Measurements from ENCODE around the gene NUMB. TPM values are rescaled to one million over a fixed set of nuclear protein-coding genes. Genes with fewer than 3 reads are reported as not detected.
"Not testable (repeated sequence)": the region's sequence is repeated elsewhere in the genome, so short reads cannot be mapped to it uniquely, and the experiment has no call there.

Gene NUMB
- total RNA-seq, 2 experiments from 2014 or later: 45.0 to 46.9 TPM

DNA sequence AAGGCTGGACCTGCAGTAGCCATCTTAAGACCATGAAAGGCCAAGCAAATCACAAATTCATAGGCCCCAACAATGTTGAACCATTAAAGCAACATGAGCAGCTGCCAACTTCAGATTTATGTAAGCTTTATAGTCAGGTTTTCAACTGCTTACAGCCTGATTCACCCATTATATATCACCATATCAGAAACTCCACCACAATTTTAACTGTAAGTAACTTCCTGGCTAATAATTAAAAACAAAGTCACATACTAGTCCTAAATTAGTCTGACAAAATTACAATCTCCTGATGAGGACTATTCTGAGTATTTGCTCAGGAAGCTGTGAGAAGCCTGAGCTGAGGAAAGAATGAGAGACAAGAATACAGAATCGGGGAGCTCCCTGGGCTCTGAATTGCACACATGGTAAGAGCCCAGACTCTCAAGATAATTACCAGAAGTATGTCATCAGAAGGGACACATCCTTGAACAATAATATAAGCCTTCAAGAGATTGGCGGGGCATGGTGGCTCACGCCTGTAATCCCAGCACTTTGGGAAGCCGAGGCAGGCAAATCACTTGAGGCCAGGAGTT, 55.1 kb downstream of the NUMB start:
- ChIA-PET POLR2A (interaction anchor here (0.9 kb wide), 1 partner anchor 23 kb away, joined by 3 read pairs; no protein-coding TSS in a partner anchor), CTCF (no interaction called here)
- no peaks in the 10 kb centered on the region for H3K27me3 Mint-ChIP-seq
- H3K36me3 Mint-ChIP-seq: peaks cover 13% of the 10 kb centered on the region
- H3K4me3 Mint-ChIP-seq: no peak overlapping the region
- H3K27ac Mint-ChIP-seq: no peak overlapping the region
- no peak for DNase-seq
- H3K4me1 Mint-ChIP-seq (ENCODE audit: low read depth): peaks cover 4% of the 10 kb centered on the region
- intact Hi-C loops (cut with micrococcal nuclease): no loop called here
- no peaks in the 10 kb centered on the region for H3K9me3 Mint-ChIP-seq

DNA sequence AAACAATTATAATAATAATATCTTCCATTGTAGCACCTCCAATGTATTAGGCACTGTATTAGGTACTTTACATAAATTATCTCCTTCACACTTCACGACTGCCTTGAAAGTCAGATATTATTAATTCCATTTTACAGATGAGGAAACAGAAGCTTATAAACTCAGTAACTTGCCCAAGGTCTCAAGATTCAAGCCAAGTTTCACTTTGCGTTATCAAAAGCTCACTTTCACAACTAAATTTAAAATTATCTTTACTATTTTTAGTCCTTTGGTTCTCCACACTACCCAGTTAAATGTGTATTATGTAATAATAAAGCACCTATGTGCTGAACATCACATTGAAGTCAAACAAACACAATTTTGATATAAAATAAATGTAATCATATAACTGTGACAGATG, 55.8 kb downstream of the NUMB start:
- intact Hi-C loops (cut with micrococcal nuclease): no loop called here
- Mint-ChIP-seq H3K36me3 (peaks cover 12% of the 10 kb centered on the region), H3K9me3 (no peaks in the 10 kb centered on the region), H3K4me3 (no peak overlapping the region), H3K27me3 (no peaks in the 10 kb centered on the region), H3K27ac (no peak overlapping the region), H3K4me1 (ENCODE audit: low read depth) (peaks cover 4% of the 10 kb centered on the region)
- CTCF ChIA-PET: no interaction called here
- DNase-seq: no peak
- POLR2A ChIA-PET: interaction anchor here (0.9 kb wide), 1 partner anchor 22 kb away, joined by 3 read pairs; no protein-coding TSS in a partner anchor

DNA sequence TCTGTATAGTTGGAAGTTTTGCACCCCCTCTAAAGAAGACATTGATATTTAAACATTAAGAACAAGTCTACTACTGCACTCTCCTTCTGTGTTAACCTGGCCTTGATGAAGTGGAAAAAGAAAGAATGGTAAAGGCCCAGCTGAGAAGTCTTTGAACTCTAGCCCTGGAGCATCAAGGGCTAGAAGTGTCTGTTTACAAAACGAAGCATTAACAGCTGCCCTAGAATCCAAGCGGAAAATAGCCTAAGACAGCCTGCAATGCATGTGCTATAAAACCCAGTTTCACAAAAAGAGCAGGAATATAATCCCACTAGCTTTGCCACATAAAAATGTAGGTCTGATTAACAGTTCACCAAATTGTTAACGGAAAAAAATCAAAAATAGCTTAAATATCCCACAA, 60.5 kb downstream of the NUMB start:
- H3K4me1 Mint-ChIP-seq (ENCODE audit: low read depth): peaks cover 14% of the 10 kb centered on the region
- DNase-seq: no peak
- H3K27me3 Mint-ChIP-seq: no peaks in the 10 kb centered on the region
- H3K27ac Mint-ChIP-seq: no peak overlapping the region
- POLR2A ChIA-PET: no interaction called here
- CTCF ChIA-PET: no interaction called here
- no peaks in the 10 kb centered on the region for H3K9me3 Mint-ChIP-seq
- H3K36me3 Mint-ChIP-seq: no peaks in the 10 kb centered on the region
- intact Hi-C loops (cut with micrococcal nuclease): loop anchor here (10.0 kb wide), 1 partner anchor 103 kb away; no protein-coding TSS in a partner anchor
- no peak overlapping the region for H3K4me3 Mint-ChIP-seq

DNA sequence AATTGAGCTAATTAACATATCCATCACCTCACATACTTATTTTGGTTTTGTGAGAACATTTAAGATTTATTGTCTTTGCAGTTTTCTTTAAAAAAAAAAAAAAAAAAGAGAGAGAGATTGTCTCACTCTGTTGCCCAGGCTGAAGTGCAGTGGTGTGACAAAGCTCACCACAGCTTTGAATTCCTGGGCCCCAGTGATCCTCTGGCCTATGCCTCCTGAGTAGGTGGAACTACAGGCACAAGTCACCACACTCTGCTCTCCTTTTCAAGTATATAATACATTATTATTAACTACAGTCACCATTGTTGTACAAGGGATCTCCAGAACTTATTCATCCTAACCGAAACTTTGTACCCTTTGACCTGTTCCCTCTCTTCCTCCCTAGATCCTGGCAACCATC, 64.0 kb downstream of the NUMB start:
- ChIA-PET CTCF (no interaction called here), POLR2A (no interaction called here)
- H3K4me1 Mint-ChIP-seq (ENCODE audit: low read depth): peaks cover 17% of the 10 kb centered on the region
- no peak for DNase-seq
- no peak overlapping the region for H3K27ac Mint-ChIP-seq
- H3K9me3 Mint-ChIP-seq: no peaks in the 10 kb centered on the region
- intact Hi-C loops (cut with micrococcal nuclease): loop anchor here (10.0 kb wide), 1 partner anchor 100 kb away; no protein-coding TSS in a partner anchor
- no peaks in the 10 kb centered on the region for H3K36me3 Mint-ChIP-seq
- H3K27me3 Mint-ChIP-seq: no peaks in the 10 kb centered on the region
- H3K4me3 Mint-ChIP-seq: no peak overlapping the region

DNA sequence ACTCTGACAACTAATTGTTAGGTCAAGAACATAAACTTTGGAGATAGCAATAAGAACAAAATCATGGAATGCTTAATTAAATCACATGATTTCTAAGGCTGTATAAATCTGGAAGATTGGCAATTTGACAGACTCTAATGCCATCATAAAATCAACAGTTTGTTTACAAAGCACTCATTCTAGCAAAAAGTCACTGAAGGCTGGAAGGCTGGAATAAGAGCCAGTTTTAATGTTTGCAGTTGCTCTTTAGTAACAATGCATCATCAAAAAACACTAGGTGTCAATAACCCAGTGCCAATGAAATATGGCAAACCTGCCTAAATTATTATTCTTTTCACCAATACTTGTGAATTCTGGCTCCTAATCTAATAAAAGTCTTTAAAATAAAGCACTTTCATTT, 65.0 kb downstream of the NUMB start:
- no peak for DNase-seq
- Mint-ChIP-seq H3K27me3 (no peaks in the 10 kb centered on the region), H3K4me3 (no peak overlapping the region), H3K36me3 (no peaks in the 10 kb centered on the region), H3K4me1 (ENCODE audit: low read depth) (peaks cover 17% of the 10 kb centered on the region), H3K27ac (no peak overlapping the region), H3K9me3 (no peaks in the 10 kb centered on the region)
- POLR2A ChIA-PET: no interaction called here
- CTCF ChIA-PET: interaction anchor here (1.1 kb wide), 1 partner anchor 99 kb away, joined by 3 read pairs; no protein-coding TSS in a partner anchor
- intact Hi-C loops (cut with micrococcal nuclease): loop anchor here (10.0 kb wide), 1 partner anchor 99 kb away; no protein-coding TSS in a partner anchor

DNA sequence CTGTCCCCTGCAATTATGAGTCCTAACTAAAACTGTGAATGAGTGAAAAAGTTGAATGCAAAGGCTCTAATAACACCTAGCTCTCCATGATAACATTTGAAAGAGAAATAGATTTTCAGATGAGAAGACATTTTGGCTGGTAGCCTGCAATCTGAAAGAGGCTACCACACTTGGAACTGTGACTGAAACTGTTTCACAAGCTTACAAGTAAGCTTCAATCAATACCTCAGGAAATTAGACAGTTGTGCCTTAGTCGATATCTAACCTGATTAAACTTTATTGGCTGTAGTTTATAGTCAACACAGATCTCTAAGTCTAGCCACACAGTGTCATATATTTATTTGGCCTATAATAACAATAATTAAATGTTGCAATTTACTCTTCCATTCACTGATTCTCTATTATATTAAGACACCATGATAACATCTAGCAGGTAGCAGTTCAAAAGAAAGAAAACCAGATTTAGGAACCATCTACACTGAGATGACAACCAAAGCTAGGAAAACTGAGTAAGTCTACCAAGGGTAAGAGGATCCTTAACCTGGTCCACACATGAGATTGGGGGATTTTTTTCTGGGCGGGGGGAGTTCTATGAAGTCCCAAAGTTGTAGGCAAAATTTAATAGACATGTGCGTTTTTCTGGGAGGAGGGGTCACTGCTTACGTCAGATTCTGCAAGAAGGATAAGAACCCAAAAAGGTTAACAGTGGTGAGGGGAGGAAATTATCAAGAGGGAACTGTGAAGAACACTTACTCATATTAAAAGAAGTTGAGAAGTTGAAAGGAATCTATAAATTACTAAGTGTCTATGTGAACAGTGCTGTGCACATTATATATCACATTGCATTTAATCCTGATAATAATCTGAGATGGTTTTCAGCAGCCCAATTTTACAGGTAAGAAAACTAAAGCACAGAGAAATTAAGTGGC, 65.8 kb downstream of the NUMB start:
- no peak overlapping the region for H3K4me3 Mint-ChIP-seq
- intact Hi-C loops (cut with micrococcal nuclease): loop anchor here (10.0 kb wide), 1 partner anchor 98 kb away; no protein-coding TSS in a partner anchor
- H3K36me3 Mint-ChIP-seq: no peaks in the 10 kb centered on the region
- peak; percentile 20 for DNase-seq
- ChIA-PET CTCF (interaction anchor here (1.1 to 1.2 kb wide), 2 partner anchors 79 to 98 kb away, joined by 3 to 4 read pairs; no protein-coding TSS in a partner anchor), POLR2A (no interaction called here)
- H3K9me3 Mint-ChIP-seq: no peaks in the 10 kb centered on the region
- no peak overlapping the region for H3K27ac Mint-ChIP-seq
- peaks cover 17% of the 10 kb centered on the region for H3K4me1 Mint-ChIP-seq (ENCODE audit: low read depth)
- no peaks in the 10 kb centered on the region for H3K27me3 Mint-ChIP-seq

DNA sequence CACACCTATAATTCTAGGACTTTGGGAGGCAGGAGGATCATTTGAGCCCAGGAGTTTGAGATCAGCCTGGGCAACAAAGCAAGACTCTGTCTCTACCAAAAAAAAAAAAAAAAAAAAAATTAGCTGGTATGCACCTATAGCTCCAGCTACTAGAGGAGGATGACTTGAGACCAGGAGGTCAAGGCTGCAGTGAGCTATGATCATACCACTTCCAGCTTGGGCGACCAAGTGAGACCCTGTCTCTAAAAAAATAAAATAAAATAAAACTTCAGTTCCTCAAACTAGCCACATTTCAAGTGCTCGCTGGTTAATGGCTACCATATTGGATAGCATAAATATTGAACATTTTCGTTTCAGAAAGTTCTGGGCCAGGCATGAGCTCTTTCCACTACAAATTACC, 70.5 kb downstream of the NUMB start:
- POLR2A ChIA-PET; H3K27me3 Mint-ChIP-seq; DNase-seq; H3K27ac Mint-ChIP-seq; H3K4me1 Mint-ChIP-seq (ENCODE audit: low read depth); CTCF ChIA-PET; H3K4me3 Mint-ChIP-seq; intact Hi-C loops (cut with micrococcal nuclease): not testable (repeated sequence)
- peaks cover 12% of the 10 kb centered on the region for H3K9me3 Mint-ChIP-seq
- H3K36me3 Mint-ChIP-seq: peaks cover 12% of the 10 kb centered on the region

DNA sequence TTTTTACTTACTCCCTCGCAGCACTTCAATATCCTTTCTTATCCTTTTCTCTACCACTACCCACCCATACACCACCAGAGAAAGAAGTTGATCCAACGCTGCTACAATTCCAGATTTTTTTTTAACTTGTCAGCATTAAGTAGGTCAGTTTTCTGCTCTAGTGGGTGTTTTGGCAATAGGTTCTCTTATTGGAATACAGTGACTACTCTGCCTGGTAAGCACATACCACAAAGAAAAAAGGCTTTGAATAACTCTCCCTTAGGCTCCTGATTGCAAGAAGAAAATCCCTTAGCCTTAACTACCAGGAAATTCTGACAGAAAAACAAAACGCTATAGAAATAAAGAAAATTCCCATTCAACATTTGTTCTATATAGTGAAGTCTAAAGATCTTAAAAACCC, 72.0 kb downstream of the NUMB start:
- Mint-ChIP-seq H3K27me3 (no peaks in the 10 kb centered on the region), H3K27ac (no peak overlapping the region), H3K36me3 (peaks cover 17% of the 10 kb centered on the region), H3K4me3 (no peak overlapping the region), H3K4me1 (ENCODE audit: low read depth) (no peaks in the 10 kb centered on the region), H3K9me3 (peaks cover 17% of the 10 kb centered on the region)
- no peak for DNase-seq
- intact Hi-C loops (cut with micrococcal nuclease): no loop called here
- ChIA-PET POLR2A (no interaction called here), CTCF (no interaction called here)

DNA sequence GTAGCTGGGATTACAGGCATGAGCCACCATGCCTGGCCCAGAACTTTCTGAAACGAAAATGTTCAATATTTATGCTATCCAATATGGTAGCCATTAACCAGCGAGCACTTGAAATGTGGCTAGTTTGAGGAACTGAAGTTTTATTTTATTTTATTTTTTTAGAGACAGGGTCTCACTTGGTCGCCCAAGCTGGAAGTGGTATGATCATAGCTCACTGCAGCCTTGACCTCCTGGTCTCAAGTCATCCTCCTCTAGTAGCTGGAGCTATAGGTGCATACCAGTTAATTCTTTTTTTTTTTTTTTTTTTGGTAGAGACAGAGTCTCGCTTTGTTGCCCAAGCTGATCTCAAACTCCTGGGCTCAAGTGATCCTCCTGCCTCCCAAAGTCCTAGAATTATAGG, 73.3 kb downstream of the NUMB start:
- intact Hi-C loops (cut with micrococcal nuclease); H3K4me1 Mint-ChIP-seq (ENCODE audit: low read depth); H3K4me3 Mint-ChIP-seq; H3K27me3 Mint-ChIP-seq; DNase-seq; H3K27ac Mint-ChIP-seq; POLR2A ChIA-PET; CTCF ChIA-PET: not testable (repeated sequence)
- H3K9me3 Mint-ChIP-seq: peaks cover 17% of the 10 kb centered on the region
- peaks cover 17% of the 10 kb centered on the region for H3K36me3 Mint-ChIP-seq

DNA sequence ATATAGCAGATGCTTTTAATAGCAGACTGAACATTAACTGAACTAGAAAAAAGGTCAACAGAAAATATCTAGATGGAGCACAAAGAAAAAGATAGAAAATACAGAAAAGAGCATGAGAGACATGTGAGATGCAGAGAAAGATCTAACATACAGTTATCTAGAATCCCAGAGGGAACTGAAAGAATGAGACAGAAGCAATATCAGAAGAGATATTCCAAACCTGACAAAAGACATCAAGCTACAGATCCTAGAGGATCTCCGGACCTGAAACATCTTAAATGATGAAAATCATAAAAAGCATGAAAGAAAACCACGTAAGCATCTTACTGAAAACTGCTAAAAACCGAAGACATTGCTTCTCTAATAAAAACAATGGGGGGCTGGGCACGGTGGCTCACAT, 75.0 kb downstream of the NUMB start:
- H3K27ac Mint-ChIP-seq: no peak overlapping the region
- H3K36me3 Mint-ChIP-seq: peaks cover 17% of the 10 kb centered on the region
- ChIA-PET CTCF (interaction anchor here (0.7 kb wide), 1 partner anchor 69 kb away, joined by 3 read pairs; no protein-coding TSS in a partner anchor), POLR2A (no interaction called here)
- no peaks in the 10 kb centered on the region for H3K27me3 Mint-ChIP-seq
- intact Hi-C loops (cut with micrococcal nuclease): no loop called here
- no peak for DNase-seq
- H3K9me3 Mint-ChIP-seq: peaks cover 17% of the 10 kb centered on the region
- H3K4me3 Mint-ChIP-seq: no peak overlapping the region
- H3K4me1 Mint-ChIP-seq (ENCODE audit: low read depth): no peaks in the 10 kb centered on the region

DNA sequence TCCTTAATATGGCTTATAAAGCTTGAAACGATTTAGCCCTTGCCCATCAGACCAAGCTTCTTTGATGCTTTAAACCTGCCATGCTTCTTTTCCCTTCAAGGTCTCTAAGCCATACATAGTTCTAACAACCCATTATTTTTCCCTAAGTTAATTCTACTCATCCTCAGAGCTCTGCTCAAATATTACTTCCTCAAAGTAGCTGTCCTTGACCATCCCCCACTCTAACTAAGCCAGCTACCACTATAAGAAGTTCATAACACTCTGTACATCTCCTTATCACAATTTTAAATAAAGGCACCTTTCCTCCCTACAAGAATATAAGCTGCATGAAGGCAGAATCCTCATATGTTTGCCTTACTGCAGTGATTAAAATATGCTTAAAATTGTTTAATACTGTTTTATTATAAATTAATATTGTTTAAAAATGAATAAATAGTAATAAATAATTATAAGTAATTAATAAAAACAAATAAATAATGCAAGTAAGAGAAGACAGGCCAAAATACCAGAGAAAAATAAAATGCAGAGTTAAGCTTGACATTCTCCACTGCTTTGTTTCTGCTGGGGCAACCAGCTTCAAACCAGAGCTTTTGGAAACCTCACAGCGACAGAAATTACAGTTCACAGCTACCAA, 76.8 kb downstream of the NUMB start:
- Mint-ChIP-seq H3K4me1 (ENCODE audit: low read depth) (no peaks in the 10 kb centered on the region), H3K27ac (no peak overlapping the region), H3K4me3 (no peak overlapping the region), H3K9me3 (peaks cover 17% of the 10 kb centered on the region), H3K27me3 (no peaks in the 10 kb centered on the region), H3K36me3 (peaks cover 15% of the 10 kb centered on the region)
- intact Hi-C loops (cut with micrococcal nuclease): no loop called here
- ChIA-PET CTCF (interaction anchor here (0.7 kb wide), 1 partner anchor 190 kb away, joined by 3 read pairs; no protein-coding TSS in a partner anchor), POLR2A (no interaction called here)
- DNase-seq: no peak

DNA sequence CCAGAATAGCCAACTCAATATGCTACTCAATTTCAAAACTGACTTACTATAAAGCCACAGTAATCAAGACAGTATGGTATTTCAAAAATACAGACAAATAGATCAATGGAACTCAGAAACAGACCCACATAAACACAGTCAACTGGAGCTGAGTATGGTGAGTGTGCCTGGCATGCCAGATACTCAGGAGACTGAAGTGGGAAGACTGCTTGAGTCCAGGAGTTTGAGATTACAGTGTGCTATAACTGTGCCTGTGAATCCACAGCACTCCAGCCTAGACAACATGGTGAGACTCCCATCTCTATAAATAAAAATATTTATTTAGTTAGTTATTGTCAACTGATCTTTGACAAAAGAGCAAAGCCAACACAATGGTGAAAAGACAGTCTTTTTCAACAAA, 81.8 kb downstream of the NUMB start:
- CTCF ChIA-PET: no interaction called here
- POLR2A ChIA-PET: no interaction called here

More for the DNA sequence above, 81.8 kb downstream of the NUMB start:
- no peaks in the 10 kb centered on the region for H3K36me3 Mint-ChIP-seq
- no peaks in the 10 kb centered on the region for H3K9me3 Mint-ChIP-seq
- intact Hi-C loops (cut with micrococcal nuclease): no loop called here
- H3K27ac Mint-ChIP-seq: no peak overlapping the region
- no peak overlapping the region for H3K4me3 Mint-ChIP-seq
- DNase-seq: no peak
- H3K27me3 Mint-ChIP-seq: no peaks in the 10 kb centered on the region
- peaks cover 5% of the 10 kb centered on the region for H3K4me1 Mint-ChIP-seq (ENCODE audit: low read depth)
